GM19468 (cell line): ENCODE data around the gene GUK1.
"Not testable (repeated sequence)": the region's sequence is repeated elsewhere in the genome, so short reads cannot be mapped to it uniquely, and the experiment has no call there.

Experiments used
- ATAC-seq: cut with Tn5 transposase; IDR thresholded peaks from one replicate; pipeline ENCODE4 v1.9.1; 2021; ENCODE audit warnings: mild to moderate bottlenecking, moderate library complexity, moderate number of reproducible peaks; ENCODE audit not compliant: unreplicated experiment; ENCODE audit errors: extremely low read depth

GUK1 gene

GRCh38 chr1:228188249-228188648 is 48.2 kb downstream of the GUK1 start:
- not testable (repeated sequence) for ATAC-seq

- ATAC-seq = no peak
These were observed 50.1 kb downstream of the GUK1 start for GRCh38 chr1:228190182-228190581.

GRCh38 chr1:228190778-228191177 is 50.7 kb downstream of the GUK1 start:
- ATAC-seq = no peak

- ATAC-seq = no peak
These were observed 54.4 kb downstream of the GUK1 start for GRCh38 chr1:228194436-228194835.

- no peak for ATAC-seq
These were observed 55.1 kb downstream of the GUK1 start for GRCh38 chr1:228194921-228195812.

GRCh38 chr1:228197555-228198147 is 57.6 kb downstream of the GUK1 start:
- ATAC-seq = no peak
